HG03175 (cell line): ENCODE data around the gene RTF1.

Experiments used
- ATAC-seq: cut with Tn5 transposase; IDR thresholded peaks from one replicate; pipeline ENCODE4 v1.9.1; 2021; ENCODE audit warnings: mild to moderate bottlenecking, moderate library complexity; ENCODE audit not compliant: unreplicated experiment

RTF1 gene

DNA sequence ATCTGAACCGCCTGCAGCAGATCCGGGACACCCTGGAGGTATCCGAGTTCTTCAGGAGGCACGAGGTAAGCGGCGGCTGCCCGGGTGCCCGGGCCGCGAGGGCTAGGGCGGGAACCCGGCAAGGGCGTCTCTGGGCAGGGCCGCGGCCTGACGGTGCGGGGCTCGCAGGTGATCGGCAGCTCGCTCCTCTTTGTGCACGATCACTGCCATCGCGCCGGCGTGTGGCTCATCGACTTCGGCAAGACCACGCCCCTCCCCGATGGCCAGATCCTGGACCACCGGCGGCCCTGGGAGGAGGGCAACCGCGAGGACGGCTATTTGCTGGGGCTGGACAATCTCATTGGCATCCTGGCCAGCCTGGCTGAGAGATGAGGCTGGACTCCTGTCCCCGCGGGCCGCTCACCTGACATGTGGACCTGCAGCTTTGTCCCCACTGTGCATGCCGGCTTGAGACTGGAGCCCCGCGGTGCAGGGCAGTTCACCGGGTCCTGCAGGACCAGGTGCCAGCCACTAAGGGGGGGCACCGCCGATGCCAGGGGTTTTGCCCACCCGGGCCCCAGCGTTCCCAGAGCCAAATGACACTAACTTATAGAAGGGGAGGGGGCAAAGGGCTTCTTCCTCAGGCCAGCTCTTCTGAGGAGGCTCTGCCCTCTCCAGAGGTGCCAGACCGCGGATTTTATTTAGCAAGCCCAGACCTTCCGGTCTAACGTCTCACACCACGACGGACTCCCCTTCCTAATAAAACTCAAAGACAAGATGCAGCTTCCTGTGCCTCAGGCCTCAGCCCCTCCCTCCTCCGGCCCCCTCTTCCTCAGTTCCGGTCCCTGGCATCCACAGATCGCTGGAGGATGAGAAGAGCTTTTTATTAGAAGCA is 86.1 kb downstream of the RTF1 start:
- no peak for ATAC-seq

DNA sequence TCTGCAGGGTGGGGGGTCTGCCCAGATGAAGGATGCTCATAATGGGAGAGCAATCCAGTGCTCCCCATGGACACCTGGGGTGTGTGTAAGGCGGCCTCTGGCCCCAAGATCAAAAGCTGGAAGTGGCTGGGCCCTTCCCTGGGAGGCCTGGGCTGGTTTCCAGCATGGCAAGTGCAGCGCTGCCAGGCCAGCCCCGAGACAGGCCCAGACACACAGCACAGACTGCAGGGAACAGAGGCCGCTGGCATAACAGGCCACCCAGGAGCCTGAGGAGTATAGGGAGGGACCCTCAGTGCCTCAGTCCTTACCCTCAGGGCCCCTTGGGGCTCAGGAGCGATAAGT is 86.7 kb downstream of the RTF1 start:
- ATAC-seq = no peak

DNA sequence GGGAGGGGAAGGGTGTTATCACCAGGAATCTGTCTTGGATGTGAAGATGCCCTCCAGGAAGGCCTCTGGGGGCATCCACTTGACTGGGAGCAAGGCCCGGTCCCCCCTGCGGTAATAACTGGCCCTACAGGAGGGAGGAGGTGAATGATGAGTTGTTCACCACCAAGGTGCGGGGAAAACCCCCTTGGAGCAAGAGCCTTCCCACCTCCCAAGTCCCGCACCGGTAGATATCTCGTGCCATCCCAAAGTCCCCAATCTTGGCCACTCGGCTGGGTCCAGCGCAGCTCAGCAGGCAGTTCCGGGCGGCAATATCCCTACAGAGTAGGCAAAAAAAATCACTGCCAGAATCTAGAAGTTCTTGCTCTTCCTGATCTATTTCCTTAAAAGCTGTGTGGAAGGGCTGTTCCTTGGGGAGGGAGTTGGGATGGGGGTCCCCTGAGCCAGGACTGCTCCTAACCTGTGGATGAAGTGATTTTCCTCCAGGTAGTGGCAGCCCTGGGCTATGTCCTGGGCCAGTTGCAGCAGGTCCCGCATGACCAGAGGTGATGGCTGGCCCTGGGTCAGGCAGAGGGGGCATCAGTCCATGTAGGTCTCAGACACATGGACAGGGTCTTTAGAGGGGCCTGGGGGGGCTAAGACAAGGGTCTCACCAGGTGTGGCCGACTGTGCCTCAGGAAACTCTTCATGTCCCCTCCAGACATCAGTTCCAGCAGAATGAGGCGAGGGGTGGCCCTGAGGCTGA is 88.0 kb downstream of the RTF1 start:
- ATAC-seq = no peak

DNA sequence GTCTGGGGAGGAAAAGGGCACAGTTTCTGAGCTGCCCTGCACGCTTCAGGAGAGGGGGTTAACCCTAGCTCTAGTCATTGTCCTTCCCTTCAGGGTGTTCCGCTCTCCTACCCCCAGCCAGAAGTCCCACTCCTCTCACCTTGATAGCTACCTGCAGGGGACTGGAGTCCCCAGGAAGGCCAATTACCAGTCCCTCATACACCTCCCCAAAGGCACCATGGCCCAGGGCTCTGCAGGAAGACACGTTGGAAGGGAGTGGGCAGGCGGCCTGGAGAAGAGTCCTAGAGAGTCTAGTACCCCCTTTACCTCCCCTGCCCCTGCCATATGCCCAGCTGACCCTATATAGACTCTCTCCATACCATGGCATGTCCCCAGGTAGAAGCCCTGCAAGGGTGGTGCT is 88.9 kb downstream of the RTF1 start:
- ATAC-seq = no peak

DNA sequence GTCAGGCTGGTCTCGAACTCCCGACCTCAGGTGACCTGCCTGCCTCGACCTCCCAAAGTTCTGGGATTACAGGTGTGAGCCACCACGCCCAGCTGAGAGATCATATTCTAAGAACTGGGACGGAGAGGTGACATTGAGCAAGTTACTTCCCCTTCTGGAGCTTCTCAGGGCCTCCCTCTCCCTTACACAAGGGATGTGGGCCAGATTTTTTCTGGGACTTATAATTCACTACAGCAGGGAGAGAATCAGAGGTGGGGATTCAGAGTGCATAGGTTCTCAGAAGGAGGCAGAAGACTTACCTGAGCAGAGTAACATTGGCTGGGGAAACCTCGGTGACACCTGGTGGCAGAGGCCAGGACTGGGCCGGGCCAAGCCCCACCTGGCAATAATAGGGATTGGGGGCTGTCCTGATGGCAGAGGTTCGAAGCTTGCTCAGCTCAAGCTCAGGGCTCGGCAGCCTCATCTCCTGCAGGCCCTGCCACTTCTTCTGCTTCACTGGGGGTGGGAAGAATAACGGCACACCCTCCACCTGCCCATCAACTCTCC is 90.0 kb downstream of the RTF1 start:
- no peak for ATAC-seq

DNA sequence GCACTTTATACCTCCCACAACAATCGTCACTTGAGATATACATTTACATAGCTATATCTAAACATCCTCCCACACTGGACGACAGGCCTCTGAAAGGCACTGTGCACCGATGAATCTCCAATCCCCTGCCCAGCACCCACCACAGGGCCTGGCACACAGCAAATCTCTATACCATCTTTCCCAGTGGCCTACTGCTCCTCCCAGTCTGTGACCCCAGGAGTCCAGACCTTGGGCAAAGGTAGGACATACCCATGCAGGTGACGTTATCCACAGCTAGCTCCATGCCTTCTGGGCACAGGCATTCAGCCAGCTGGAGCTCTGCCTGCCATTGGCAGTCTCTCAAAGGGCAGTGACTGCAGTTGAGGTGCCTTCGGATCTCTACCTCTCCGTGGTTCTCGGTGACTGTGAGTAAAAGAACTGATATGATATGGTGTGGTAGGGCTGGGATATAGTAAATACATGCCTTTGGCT is 91.0 kb downstream of the RTF1 start:
- no peak for ATAC-seq

DNA sequence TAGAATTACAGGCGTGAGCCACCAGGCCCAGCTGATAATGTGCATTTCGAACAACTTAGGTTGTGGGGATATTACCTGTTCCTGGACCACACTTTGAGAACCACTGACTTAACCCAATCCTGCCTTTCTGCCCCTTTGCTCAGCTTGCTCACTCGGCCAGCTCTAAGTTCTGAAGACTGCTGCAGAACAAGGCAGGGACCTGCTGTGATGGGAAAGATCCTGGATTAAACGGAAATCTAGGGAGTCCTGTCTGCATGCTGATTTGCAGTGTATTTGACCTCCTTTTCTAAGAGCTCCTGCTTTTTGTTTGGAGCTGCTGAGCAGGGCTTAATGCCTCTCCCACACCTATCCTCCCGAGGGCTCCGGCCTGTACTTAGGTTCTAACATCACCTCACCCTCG is 93.8 kb downstream of the RTF1 start:
- ATAC-seq = no peak

DNA sequence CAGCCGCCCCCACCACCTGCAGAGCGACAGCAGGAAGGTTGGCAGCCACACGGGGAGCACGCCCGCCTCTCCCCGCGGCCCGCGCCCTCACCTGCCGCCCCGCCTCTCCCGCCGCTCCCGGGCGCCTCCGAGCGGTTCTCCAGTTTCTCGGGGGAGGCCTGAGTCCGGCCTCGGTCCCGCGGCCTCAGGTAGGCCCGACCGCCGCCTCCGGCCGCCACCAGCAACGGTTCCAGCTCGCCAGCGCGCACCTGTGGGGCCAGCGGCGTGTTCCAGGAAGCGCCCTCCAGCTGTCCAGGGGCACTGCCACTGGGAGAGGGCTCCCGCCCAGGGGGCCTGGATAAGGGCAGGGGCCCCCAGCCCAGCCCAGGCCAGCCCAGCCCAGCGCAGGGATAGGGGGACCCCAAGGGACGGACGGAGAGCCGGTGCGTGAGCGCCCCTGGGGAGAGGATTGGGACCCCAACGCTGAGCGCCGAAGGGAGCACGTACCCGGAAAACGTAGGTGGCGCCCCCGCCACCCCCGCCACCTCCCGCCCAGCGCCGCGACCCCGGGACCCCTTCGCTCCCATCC is 94.5 kb downstream of the RTF1 start:
- no peak for ATAC-seq

DNA sequence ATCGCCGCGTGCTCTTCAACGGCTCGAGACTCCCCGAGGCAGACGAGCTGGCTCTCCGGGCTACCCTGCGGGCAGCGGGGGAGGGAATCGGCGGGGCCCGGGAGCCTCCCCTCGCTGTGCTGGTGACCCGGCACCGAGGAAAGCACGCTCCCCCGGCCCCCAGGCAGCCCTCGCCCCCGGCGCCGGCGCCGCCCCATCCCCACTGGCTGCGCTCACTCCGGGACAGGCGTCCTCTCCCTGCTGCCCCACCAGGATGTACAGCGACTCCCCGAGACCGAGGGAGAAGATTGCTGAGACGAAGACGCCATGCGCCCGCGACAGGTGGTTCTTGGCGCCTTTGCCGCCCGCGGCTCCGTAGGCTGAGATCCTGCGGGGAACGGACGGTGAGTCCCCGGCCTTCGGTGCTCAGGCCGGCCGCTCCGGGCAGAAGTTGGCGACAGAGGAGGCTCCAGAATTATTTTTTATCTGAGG is 95.0 kb downstream of the RTF1 start:
- ATAC-seq = no peak

DNA sequence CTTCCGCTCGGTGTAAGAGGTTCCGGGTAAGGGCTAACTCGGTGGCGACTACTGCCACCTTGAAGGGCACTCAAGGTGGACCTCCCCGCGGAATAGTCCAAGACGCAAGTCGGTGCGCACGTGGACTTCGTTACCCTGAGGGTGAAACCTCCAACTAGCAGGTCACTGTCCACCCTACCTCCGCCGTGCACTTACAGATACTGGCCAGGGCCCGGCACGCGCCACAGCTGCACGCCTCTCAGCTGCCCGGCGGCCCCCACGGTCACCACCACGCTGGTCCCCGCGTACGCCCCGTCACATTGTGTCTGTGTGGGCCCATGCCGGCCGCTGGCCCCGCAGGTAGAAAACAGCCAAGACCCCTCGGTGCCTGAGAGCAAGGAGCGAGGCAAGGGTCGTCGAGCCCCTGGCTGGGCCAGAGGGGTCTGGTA is 95.6 kb downstream of the RTF1 start:
- ATAC-seq = no peak

DNA sequence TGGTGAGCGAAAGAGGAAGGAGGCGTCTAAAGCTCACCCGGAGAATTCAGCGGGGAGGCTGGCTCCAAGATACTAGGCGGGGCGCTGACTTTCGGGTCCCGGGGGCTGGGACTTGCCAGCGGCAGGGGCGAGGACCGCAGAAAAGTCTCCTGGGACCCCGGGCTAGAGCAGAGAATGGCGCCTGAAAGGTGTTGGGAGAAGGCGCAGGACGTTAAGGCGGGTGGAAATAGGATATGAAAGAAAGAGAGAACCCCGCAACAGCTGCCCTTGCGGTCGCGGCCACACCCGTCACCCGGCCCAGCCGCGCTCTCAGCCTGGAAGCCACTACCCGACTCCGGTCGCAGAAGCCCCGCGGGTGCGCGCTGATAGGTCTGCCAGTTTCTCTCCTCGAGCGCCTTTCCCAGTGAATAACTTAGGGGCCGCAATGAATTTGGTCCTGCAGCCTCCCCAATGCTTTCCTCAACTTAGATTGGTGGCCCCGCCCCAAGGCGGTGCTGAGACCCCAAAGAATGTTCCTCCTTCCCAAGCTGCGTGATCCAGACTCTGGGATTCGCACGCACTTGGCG is 96.1 kb downstream of the RTF1 start:
- ATAC-seq = no peak

DNA sequence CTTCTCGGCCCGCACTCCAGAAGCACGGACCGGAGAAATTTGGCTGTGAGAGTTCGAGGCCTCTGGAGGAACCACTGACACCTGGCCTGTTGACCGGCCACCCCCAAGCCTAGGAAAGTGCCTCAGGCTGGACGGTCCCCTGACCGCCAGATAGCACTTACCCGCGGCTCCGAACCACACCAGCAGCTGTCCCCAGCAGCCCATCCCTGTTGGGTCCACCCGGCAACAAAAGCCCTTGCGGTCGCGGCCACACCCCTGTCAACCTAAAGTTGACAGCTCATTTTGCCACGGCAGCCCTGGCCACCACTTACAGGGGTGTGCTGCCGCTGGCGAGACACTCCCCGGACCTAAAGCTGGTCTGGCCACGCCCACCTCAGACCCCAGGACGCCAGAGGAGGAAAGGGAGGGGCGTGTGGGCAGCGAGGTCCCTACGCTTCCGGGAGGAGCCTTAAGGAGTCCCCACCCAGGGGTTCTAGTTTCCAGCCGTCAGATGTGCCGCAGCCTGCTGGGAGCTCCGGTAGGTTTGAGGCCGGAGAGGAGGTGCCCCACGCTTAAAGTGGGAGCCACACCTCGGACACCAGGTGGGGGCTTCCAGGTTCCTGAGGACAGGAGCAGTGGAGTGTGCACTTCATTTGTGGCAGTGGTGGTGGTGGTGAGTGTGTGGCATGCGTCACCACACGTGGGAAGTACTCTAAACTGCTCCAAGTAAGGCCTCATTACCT is 96.8 kb downstream of the RTF1 start, which contains the start of gene LTK:
Gene LTK, minus strand, starts transcription at position 322 of the 722 bp plus-strand sequence. Its CDS starts 118 bp downstream, at position 204.
- ATAC-seq = no peak

DNA sequence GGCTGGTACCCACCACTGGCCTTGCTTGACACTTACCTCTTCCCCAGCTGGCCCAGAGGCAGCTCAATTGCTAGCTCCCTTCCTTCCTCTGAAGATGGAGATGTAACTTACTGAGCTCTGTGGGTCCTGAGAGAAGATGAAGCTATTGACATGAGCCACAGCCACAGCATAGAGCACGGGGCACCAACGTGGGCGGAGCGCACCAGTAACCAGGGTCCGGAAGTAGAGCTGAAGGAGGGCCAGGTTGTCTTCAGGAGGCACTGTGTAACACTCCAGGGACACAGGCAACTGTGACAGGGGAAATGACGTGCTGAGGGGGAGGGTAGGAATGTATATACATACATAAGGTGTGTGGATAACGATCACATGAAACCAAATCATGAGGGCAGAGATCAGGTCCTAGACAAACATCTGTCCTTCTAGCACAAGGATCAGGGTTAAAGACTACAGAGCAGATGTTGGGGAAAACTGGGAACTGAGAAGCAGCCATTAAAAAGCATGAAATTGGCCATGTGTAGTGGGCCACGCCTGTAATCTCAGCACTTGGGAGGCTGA is 101.1 kb downstream of the RTF1 start:
- no peak for ATAC-seq

DNA sequence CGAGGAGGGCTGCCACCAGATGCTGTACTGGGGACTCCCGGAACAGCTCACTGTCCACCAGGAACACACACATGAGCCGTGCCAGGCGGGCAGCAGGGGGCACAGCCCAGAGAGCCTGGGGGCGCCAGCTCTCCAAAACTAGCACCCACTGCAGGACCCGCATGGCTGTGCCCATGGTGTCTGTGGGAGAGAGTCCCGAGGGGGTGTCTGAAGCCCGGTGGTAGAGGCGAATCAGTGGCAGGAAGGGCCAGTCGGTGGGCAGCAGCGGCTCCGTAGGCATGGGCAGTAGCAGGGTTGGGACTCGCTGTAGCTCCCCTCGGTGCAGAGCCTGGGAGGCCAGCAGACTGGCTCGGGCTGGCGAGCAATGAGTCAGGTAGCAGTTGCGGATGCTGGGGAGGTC is 103.7 kb downstream of the RTF1 start:
- no peak for ATAC-seq

DNA sequence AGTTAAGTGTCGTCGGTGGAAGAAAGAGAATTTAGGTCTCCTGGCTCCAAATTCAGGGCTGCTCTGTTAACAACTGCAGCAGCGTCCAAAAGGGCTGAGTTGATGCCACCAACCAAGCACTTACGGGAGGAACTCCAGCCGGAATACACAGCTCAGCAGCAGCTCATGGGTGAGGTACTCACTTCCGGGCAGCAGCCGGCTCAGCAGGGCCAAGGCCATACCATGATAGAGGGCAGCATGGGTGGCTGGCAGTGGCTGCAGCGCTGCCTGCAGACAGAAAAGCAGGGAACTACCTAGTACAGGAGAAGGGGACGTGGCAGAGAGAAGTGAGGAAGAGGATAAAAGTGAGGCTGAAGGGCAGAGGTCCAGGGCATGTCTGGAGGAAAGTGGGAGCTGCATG is 104.7 kb downstream of the RTF1 start:
- ATAC-seq = no peak

DNA sequence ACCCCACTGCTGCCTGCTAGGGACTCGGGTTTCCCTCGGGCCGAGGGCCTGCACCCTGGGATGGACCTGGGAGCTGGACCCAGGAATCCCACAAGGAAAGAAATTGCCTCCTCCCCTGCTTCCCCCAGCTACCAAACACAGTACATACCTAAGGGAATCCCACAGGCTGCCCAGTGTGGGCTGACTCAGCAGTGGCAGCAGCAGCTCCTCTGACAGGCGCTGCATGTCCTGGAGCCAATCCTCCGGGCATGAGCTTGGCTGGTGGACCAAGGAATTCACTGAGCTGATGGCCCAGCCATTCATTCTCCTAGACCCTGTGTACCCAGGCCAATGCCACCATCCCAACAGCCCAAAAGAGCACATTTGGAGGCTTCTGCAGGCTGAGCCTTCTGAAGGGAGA is 106.2 kb downstream of the RTF1 start:
- no peak for ATAC-seq

DNA sequence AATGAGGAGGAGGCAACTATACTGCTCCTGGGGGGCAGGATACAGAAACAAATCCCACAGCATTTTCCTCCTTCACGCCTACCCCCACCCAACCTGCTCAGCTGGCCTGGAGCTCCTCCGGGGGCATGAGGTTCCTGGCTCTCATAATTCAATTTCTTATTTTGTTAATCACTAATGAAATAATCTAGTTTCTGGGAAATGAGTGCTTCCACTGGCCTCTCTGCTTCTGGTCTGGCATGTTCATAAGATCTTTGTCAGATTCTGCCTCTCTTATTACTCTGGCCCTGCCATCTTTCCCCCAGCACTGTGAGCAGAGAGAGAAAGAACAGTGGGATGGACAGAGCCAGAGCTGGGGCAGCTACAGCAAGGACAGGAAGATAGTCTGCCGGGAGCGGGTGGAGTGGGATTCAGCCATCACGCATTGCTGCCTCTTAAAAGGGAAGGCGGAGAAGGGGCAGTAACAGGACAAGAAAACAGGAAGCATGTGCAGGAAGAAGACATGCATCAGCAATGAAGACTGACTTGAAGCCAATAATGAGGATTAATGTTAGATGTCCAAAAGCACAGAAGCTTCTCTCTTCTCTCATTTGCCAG is 113.6 kb downstream of the RTF1 start:
- ATAC-seq = no peak
